Astrocyte (in vitro differentiated cells and primary cell): Measurements from ENCODE around the gene ITPA.

ENCODE experiments used
- CTCF ChIP-seq: IDR thresholded peaks from 2 replicates; pipeline ENCODE4 v1.5.1; 2011; ENCODE audit warnings: low read depth, mild to moderate bottlenecking, inconsistent platforms, low read length, moderate library complexity; ENCODE audit not compliant: insufficient read depth
- EZH2 ChIP-seq: IDR thresholded peaks from 2 replicates; pipeline ENCODE4 v1.6.1; 2012; ENCODE audit warnings: mild to moderate bottlenecking, low read length, inconsistent platforms; ENCODE audit not compliant: insufficient read depth

DNA sequence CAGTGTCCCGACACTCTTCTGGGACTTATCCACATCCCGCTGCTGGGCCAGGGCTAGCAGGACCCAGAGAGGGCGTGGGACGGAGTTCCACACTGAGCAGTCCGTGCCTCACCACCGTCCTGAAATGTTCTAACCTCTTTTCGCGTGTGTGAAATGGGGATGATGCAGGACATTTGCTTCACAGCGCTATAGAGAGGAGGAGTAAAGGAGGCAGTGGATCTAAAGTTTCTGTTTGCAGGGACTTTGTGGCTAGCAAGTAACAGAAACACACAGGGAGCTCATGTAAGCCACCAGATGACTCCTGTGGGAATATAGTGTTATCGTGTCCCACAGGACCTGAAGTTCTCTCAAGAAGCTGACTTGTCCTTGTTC is 634 bp downstream of the ITPA start:
- TF ChIP-seq CTCF = no peak
- no peak for TF ChIP-seq EZH2
